Measurements from ENCODE around the gene NKIRAS1. TPM values are rescaled to one million over a fixed set of nuclear protein-coding genes. Genes with fewer than 3 reads are reported as not detected.

NKIRAS1 gene
- total and polyA plus RNA-seq, 2 of the 8 experiments (the other 6 are each of a cell fraction or from before 2014, with no cell fraction given) = 3.4 to 7.0 TPM

DNA sequence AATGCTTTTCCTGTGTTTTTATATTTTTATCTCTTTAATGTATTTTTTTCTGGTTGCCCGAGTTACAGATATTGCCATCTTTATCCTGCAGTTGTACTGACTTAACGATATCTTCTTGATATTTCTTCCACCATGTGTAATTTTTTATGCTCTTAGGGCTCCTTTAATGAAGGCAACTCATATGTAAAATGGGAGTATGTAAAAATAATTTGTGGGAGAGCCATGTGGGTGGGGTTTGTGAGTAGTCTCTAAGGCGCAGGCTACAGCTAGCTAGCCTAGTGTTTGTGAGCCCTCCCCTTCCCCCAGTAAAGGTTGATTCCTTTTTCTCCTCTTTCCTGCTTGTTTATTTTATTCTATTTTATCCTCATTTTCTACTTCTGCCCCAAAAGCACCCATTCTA, 72.9 kb downstream of the NKIRAS1 start:
- H3K79me1 ChIP-seq (ENCODE audit: low read depth, low read length) = peaks cover 4% of the 10 kb centered on the region
- H3K9me3 ChIP-seq (ENCODE audit: insufficient read depth in 2 of 2, low read depth in 1 of 2, low read length in 1 of 2) = no peaks in the 10 kb centered on the region
- POLR2A ChIA-PET (ENCODE audit: partially characterized antibody) = interaction anchor here (0.7 to 4.3 kb wide), 2 partner anchors 74 to 131 kb away, joined by 3 to 21 read pairs; partner anchors contain the start of genes NKIRAS1 and RPL15
- no peak overlapping the region for H2BK20ac ChIP-seq (ENCODE audit: low read length)
- DNase-seq (ENCODE audit: low read depth in 1 of 2, low spot score in 2 of 2) = no peak
- H2AK5ac ChIP-seq (ENCODE audit: low read depth, low read length) = no peak overlapping the region
- 92% methylated on average over 3 of the region's 3 CpGs; no CpG with 5 or more reads in 1 of the 2 experiments for WGBS, 2 experiments (ENCODE audit: extremely low coverage in 1 of 2, insufficient coverage in 1 of 2, insufficient read length in 1 of 2, insufficient replicate concordance in 2 of 2, low coverage in 1 of 2, low lambda C conversion rate in 2 of 2, missing lambda C conversion rate in 1 of 2)
- CTCF ChIA-PET (ENCODE audit: partially characterized antibody) = interaction anchor here (0.6 to 3.5 kb wide), 4 partner anchors 10 to 156 kb away, joined by 3 to 11 read pairs (median 4); no protein-coding TSS in a partner anchor
- H3K27ac ChIP-seq (ENCODE audit: low read depth, low read length) = no peak overlapping the region
- no peak for FAIRE-seq
- no peak overlapping the region for H3K9ac ChIP-seq (replicated peaks in 1 of 4; ENCODE audit: extremely low read depth in 1 of 4, low read depth in 3 of 4, low read length in 3 of 4)
- H4K20me1 ChIP-seq (replicated peaks in 1 of 2; ENCODE audit: control insufficient read depth in 1 of 2, insufficient read depth in 2 of 2, low read length in 2 of 2) = peaks cover 2 to 9% of the 10 kb centered on the region in 2 experiments
- H3K18ac ChIP-seq (ENCODE audit: extremely low read depth, low read length) = no peak overlapping the region
- H3K4ac ChIP-seq (replicated peaks; ENCODE audit: insufficient read length, low read depth, low read length) = no peak overlapping the region
- no peak overlapping the region for H3K14ac ChIP-seq (ENCODE audit: insufficient read length)
- no peak overlapping the region for H4K5ac ChIP-seq (ENCODE audit: insufficient read length, low read depth, low read length)
- H4K91ac ChIP-seq (replicated peaks; ENCODE audit: insufficient read length, low read length) = no peak overlapping the region
- H3K27me3 ChIP-seq (replicated peaks in 1 of 4; ENCODE audit: control insufficient read depth in 3 of 4, extremely low read depth in 1 of 4, insufficient read depth in 3 of 4, low read length in 3 of 4) = no peaks in the 10 kb centered on the region
- no peak overlapping the region for H3K23ac ChIP-seq (ENCODE audit: insufficient read length)
- TF ChIP-seq, protein P1, sequence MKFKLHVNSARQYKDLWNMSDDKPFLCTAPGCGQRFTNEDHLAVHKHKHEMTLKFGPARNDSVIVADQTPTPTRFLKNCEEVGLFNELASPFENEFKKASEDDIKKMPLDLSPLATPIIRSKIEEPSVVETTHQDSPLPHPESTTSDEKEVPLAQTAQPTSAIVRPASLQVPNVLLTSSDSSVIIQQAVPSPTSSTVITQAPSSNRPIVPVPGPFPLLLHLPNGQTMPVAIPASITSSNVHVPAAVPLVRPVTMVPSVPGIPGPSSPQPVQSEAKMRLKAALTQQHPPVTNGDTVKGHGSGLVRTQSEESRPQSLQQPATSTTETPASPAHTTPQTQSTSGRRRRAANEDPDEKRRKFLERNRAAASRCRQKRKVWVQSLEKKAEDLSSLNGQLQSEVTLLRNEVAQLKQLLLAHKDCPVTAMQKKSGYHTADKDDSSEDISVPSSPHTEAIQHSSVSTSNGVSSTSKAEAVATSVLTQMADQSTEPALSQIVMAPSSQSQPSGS (IDR thresholded peaks at IDR 0.05; ENCODE audit: low read length) = no peak
- TF ChIP-seq RXRA (IDR thresholded peaks at IDR 0.05; ENCODE audit: insufficient read depth, low read depth, low read length) (no peak), TAF7 (optimal IDR thresholded peaks at IDR 0.05; ENCODE audit: borderline replicate concordance, low read depth, low read length) (no peak), HDAC6 (IDR thresholded peaks at IDR 0.05; ENCODE audit: low read depth, low read length) (no peak), NRF1 (IDR thresholded peaks at IDR 0.05; ENCODE audit: low read depth, low read length) (no peak)
- H3K23me2 ChIP-seq (ENCODE audit: low read depth, low read length) = no peaks in the 10 kb centered on the region; the same call in 1 of the 2 replicates
- H2BK12ac ChIP-seq (ENCODE audit: low read depth, low read length) = no peak overlapping the region
- H2BK15ac ChIP-seq (ENCODE audit: low read length) = no peak overlapping the region
- H2BK5ac ChIP-seq (ENCODE audit: low read depth, low read length) = no peak overlapping the region
- no peak overlapping the region for H3K4me3 ChIP-seq (ENCODE audit: extremely low read depth in 1 of 4, insufficient read depth in 2 of 4, low read depth in 3 of 4, low read length in 4 of 4)
- no peak overlapping the region for H3K56ac ChIP-seq (replicated peaks; ENCODE audit: insufficient read length, low read depth, low read length)
- H4K8ac ChIP-seq (ENCODE audit: extremely low read depth, insufficient read depth, low read length) = no peak overlapping the region
- H3K79me2 ChIP-seq (ENCODE audit: control insufficient read depth in 1 of 2, insufficient read depth in 2 of 2, low read length in 2 of 2) = peaks cover 0 to 93% of the 10 kb centered on the region in 2 experiments; a peak in 3 of 4 replicates
- H3K4me2 ChIP-seq (ENCODE audit: insufficient read depth in 1 of 2, low read depth in 2 of 2, low read length in 2 of 2) = no peak overlapping the region
- no peak overlapping the region for H2BK120ac ChIP-seq (replicated peaks; ENCODE audit: low read depth, low read length)
- H3K36me3 ChIP-seq (ENCODE audit: control insufficient read depth in 2 of 4, insufficient read depth in 4 of 4, low read length in 3 of 4) = no peaks in the 10 kb centered on the region; a peak in 1 of 8 replicates
- H2AFZ ChIP-seq (ENCODE audit: low read length) = no peak overlapping the region
- H3K4me1 ChIP-seq (replicated peaks in 1 of 4; ENCODE audit: control insufficient read depth in 3 of 4, insufficient read depth in 4 of 4, low read length in 3 of 4) = peaks cover 0 to 4% (median 0%) of the 10 kb centered on the region in 4 experiments; a peak in 1 of 7 replicates

All from H1 (cell line).